GM03348 (cell line): ENCODE results near the gene CSRNP2.
"Not testable (repeated sequence)": the region's sequence is repeated elsewhere in the genome, so short reads cannot be mapped to it uniquely, and the experiment has no call there.

Experiments
- DNase-seq: peaks from one replicate; pipeline ENCODE4 v3.0.0; 2012; ENCODE audit warnings: low spot score

Gene CSRNP2

GRCh38 chr12:51078346-51078745 lies 5.0 kb downstream of the CSRNP2 start:
- DNase-seq = not testable (repeated sequence)

GRCh38 chr12:51077930-51078329 lies 5.5 kb downstream of the CSRNP2 start:
- peak; percentile 50 for DNase-seq

- DNase-seq = no peak
Measured at GRCh38 chr12:51076236-51076930, 7.0 kb downstream of the CSRNP2 start.

GRCh38 chr12:51075390-51075789 lies 8.0 kb downstream of the CSRNP2 start:
- no peak for DNase-seq

GRCh38 chr12:51071663-51072062 lies 11.7 kb downstream of the CSRNP2 start:
- DNase-seq = no peak

- no peak for DNase-seq
Measured at GRCh38 chr12:51070004-51070403, 13.4 kb downstream of the CSRNP2 start.

DNA sequence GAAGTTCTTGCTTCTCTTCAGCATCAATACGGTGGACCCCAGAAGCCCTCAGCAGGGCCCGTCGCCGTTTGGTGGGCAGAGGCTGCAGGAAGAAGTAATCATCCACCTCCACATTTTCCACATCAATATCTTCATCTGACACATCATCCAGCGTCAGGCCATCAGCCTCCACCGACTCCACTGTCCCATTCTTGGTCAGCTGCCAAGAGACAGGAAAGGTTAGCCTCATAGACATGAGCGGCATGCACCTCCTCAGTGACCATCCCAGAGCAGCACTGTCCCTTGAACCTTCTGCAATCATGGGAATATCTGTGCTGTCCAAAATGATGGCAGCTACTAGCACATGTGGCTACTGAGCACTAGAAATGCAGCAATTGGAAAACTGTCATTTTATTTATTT lies 15.6 kb downstream of the CSRNP2 start:
- no peak for DNase-seq

- no peak for DNase-seq
Measured at GRCh38 chr12:51067229-51067628, 16.2 kb downstream of the CSRNP2 start.

GRCh38 chr12:51065530-51065929 lies 17.9 kb downstream of the CSRNP2 start:
- no peak for DNase-seq

DNA sequence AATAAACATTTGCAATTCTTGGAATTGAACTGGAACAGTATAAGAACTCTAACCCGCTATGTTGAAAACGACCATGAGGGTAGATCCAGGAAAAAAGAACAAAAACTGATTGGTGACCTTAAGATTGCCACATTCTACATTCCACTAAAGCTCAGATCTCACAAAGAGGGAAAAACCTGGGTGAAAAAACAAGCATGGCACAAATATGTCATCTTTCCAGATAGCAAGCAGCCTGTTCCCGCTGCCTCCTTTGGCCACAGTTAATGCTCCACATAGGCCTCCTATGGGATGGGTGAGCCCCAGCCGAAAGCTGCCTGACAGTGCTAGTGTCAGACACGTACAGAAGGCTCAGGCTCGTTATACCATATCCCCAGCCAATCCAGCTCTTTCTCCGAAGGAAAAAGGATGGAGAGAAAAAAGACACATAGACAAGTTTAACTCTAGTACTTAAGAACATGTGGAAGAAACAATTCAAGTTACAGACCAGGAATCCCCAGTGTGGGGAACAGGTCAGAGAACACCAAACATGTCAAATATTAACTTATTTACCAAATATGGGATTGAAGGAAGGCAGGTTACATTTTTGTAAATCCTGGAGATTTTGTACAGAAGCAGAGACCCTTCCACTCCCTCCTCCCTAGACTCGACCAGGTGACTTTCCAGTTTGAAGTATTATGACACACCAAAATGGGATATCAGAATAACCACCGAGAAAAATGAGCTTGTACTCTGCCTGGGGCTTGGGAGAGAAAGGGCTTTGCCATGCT lies 20.6 kb downstream of the CSRNP2 start:
- DNase-seq = no peak

DNA sequence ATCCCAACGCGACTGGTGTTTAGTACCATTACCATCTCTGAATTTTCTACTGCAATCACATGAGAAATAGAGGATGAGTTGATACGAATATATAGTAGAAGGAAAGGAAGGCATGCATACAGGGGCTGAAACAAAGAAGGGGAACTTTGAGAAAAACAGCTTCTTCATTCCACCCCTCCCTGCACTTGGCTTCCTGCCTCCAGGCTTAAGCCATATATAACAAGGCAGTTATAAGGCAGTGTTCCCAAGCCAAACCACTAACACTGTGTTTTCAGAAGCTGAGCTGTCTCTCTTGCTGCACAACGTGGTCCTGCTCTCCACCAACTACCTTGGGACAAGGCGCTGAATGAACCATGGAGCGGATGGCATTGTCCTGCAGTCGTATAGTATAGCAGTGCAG lies 24.3 kb downstream of the CSRNP2 start:
- no peak for DNase-seq

DNA sequence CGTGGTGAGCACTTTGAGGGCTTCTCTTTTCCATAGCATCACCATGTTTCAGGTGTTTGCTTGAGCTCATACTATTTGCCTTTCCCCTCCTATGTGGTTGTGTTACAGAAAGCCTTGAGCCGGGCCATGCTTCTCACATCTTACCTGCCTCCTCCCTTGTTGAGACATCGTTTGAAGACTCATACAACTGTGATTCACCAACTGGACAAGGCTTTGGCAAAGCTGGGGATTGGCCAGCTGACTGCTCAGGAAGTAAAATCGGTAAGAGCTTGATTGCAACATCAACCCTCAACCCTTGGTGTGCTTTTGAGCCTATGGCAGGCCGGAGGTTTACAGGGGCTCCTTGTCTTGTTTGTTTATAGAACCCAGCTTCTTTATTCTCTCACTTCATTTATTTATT lies 27.2 kb downstream of the CSRNP2 start:
- peak; percentile 24 for DNase-seq

GRCh38 chr12:51055060-51055459 lies 28.3 kb downstream of the CSRNP2 start:
- DNase-seq = no peak

- no peak for DNase-seq
Measured at GRCh38 chr12:51051787-51052186, 31.6 kb downstream of the CSRNP2 start.

DNA sequence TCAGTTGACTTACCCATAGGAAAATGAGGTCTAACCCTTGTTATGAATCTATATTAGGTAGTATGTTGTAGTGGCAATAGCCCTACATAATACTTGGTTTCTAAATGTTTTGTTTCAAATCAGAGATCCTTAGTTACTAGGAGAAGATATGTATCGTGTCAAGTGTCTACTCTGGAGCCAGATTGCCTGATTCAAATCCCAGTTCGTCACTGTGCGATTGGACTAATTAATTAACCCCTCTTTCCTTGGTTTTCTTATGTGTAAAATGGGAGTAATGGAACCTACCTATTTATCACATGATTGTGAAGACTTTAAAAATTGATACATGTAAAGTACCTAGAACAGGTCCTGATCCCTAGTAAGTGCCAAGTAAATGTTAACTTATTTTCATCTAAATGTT lies 33.9 kb downstream of the CSRNP2 start:
- DNase-seq = no peak

- DNase-seq = no peak
Measured at GRCh38 chr12:51048661-51049251, 34.6 kb downstream of the CSRNP2 start.

DNA sequence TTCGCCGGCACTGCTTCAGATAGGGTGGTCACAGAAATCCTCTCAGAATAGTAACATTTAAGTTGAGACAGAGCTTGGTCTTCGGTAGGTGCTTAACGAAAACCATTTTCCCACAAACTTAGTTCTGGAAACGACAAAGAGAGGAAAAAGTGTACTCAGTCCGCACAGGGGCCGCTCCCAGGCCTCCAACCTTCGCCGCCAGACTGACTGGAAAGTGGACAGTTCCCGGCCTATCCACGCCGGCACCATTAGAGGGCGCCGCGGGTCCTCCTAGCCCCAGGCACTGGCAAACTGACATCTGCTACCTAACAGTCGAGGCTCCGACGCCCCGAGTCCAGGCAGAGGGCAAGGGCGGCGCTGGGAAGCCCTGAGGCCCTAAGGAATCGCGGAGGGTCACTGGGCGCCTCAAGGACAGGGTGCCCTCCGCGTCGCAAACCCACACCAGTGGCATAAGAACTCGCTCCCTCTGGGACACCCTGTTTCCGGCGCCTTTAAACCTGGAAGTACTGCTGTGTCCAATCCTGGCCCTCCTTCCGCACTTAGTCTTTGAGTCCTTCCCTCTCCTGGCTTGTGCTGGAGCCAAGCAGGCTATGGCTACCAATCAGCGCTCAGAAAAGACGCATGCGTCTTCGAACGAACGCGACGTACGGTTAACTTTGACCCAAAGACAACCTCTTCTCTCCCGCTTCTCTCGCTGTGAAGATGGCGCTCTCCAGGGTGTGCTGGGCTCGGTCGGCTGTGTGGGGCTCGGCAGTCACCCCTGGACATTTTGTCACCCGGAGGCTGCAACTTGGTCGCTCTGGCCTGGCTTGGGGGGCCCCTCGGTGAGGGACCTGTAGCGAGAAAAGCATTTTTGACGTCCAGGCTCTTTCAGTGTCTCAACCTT lies 35.5 kb downstream of the CSRNP2 start, which contains the start of gene LETMD1:
Gene LETMD1, plus strand, starts transcription at position 673 of the 886 bp plus-strand sequence. Its CDS starts 30 bp downstream, at position 703.
- peak; percentile 97 for DNase-seq

DNA sequence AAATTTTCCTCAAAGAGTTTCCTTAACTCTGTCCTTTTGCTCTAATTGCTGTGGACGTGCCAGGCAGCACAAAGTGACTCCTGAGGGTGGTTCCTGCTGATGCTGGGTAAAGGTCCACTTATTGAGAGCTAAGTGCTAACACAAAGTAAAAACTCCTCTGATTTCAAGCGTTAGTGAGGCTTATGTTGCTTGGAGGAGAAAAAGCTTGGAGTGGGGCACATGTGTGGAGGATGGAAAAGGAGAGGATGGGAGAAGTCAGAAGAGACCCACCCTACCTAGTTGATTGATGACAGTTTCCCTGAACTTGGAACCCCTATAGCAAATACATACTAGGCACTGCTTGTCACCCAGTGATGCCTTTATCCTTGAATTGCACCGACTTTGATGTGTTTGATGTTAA lies 47.1 kb downstream of the CSRNP2 start:
- DNase-seq = no peak

GRCh38 chr12:51033457-51034089 lies 49.8 kb downstream of the CSRNP2 start:
- DNase-seq = no peak

DNA sequence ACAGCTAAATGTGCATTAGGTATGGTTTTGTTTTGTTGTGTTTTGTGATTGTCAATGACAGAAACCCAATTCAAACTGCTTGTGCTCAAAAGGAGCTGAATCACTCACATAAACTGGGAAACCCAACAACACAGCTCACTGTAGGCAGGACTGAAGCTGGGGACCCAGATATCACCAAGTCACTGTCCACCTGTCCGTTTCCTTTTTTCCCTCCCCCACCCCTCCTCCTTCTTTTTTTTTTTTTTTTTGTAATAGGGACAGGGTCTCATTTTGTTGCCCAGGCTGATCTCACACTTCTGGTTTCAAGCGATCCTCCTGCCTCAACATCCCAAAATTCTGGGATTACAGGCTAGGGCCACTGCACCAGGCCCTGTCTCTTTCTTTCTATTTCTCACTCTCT lies 50.3 kb downstream of the CSRNP2 start:
- no peak for DNase-seq

DNA sequence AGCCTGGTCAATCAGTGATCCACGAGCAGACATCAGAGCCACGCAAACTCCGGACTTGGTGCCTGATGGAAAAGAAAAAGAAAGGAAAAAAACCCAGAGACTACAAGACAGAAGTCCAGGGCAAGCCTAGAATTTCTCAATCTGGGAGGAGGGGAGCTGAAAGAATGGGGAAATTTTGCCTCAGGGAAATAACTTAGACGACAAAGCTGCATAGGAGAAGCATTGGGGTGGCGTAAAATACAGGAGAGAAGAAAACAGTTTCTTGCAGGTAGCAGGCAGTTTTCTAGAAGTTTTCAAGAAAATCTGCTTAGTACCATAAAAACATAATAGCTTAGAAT lies 54.6 kb downstream of the CSRNP2 start:
- peak; percentile 27 for DNase-seq
